Cardiac fibroblast (primary cell): ENCODE data around the gene PHOSPHO1.

Source experiments
- DNase-seq, 2 donors: peaks; one replicate each; pipeline versions ENCODE4 v3.0.0 to v3.0.0-alpha.2; 2010; ENCODE audit warnings: low read depth in 2 of 2
- H3K4me3 ChIP-seq, 2 donors: replicated peaks in 1 of 2; 1 replicate in 1 of 2; 2 replicates in 1 of 2; pipeline ENCODE4 v1.5.1; 2011; ENCODE audit warnings: low read depth in 2 of 2, low read length in 2 of 2, mild to moderate bottlenecking in 2 of 2, moderate library complexity in 1 of 2
- CTCF ChIP-seq: IDR thresholded peaks from one replicate; pipeline ENCODE4 v1.5.1; 2011; ENCODE audit warnings: low read depth, mild to moderate bottlenecking, low read length, inconsistent platforms

The PHOSPHO1 gene

GRCh38 chr17:49244839-49245238, 14.3 kb upstream of the PHOSPHO1 start:
- no peak for TF ChIP-seq CTCF
- no peak for DNase-seq
- H3K4me3 ChIP-seq: no peak overlapping the region

- no peak overlapping the region for H3K4me3 ChIP-seq
- DNase-seq: no peak
- TF ChIP-seq CTCF: no peak
These were observed 12.2 kb upstream of the PHOSPHO1 start for GRCh38 chr17:49242813-49243212.

DNA sequence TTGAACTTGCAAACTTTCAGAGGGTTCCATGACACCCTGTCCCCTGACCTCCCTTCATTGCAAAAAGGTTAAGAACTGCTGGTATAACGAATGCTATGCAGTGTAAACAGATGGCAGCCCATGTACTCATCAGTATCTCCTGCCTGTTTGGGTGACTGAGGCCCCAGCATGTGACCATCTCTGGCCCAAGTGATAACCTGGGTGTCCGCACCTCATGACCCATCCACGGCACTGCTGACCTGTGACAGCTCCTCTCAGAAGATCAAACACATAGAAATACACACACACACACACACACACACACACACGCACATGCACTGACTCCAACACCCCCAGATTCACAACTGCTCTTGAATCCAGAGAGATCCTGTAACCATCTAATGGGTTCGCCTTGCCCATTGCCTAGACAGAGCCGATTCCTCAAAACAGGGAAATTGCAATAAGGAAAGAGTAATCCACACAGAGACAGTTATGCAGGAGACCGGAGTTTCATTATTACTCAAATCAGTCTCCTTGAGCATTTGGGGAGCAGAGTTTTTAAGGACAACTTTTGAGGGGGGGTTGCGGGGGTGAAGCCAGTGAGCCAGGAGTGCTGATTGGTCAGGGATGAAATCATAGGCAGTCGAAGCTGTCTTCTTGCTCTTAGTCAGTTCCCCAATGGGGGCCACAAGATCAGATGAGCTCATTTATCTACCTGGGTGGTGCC, 11.3 kb upstream of the PHOSPHO1 start:
- no peak for TF ChIP-seq CTCF
- no peak for DNase-seq
- no peak overlapping the region for H3K4me3 ChIP-seq

DNA sequence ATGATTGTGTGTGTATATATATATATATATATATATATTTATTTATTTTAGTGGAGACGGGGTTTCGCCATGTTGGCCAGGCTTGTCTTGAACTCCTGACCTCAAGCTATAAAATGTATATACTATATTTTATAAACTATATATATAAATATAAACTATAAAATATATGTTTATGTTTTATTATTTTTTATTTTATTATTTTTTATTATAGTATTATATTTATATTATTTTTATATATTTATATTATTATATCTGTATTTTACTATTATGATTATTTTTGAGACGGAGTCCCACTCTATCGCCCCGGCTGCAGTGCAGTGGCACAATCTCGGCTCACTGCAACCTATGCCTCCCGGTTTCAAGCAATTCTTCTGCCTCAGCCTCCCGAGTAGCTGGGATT, 10.5 kb upstream of the PHOSPHO1 start:
- no peak for DNase-seq
- no peak for TF ChIP-seq CTCF
- no peak overlapping the region for H3K4me3 ChIP-seq

GRCh38 chr17:49240619-49241018, 10.0 kb upstream of the PHOSPHO1 start:
- H3K4me3 ChIP-seq: no peak overlapping the region
- no peak for DNase-seq

GRCh38 chr17:49239963-49240362, 9.4 kb upstream of the PHOSPHO1 start:
- DNase-seq: no peak
- TF ChIP-seq CTCF: no peak
- H3K4me3 ChIP-seq: no peak overlapping the region

More at GRCh38 chr17:49240619-49241018, 10.0 kb upstream of the PHOSPHO1 start:
- TF ChIP-seq CTCF: no peak

DNA sequence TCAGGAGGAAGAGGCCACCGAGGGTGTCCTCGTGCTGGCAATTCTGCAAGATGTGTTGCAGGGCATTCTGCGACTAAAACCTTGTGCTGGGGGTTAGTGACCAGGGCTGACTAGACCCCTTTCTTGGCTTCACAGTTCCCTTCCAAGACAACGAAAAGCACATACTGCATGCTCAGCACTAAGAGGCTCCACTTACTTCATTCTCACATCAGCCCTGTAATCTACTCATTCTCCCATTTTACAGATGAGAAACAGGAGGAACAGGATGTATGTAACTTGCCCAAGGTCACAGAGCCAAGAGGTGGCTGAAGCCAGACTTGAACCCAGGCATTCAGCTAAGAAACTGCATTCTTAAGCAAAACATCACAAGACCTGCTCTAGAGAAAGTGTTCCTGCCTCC, 5.3 kb upstream of the PHOSPHO1 start:
- no peak for TF ChIP-seq CTCF
- no peak for DNase-seq
- H3K4me3 ChIP-seq: no peak overlapping the region
